ENCODE measurements around the gene CYTH2.

- TF ChIP-seq DIDO1 (tag; IDR thresholded peaks at IDR 0.05; ENCODE audit: low read depth) (no peak), ZNF274 (IDR thresholded peaks at IDR 0.05; ENCODE audit: borderline replicate concordance, low read depth, low read length) (no peak), ELF4 (CRISPR knock-in tag; IDR thresholded peaks at IDR 0.05) (no peak), RFX5 (IDR thresholded peaks at IDR 0.05; ENCODE audit: low read depth, low read length) (no peak), RBBP5 (IDR thresholded peaks at IDR 0.05; ENCODE audit: borderline replicate concordance, insufficient read depth, low read length, poor library complexity, severe bottlenecking) (no peak), ZNF512 (tag; IDR thresholded peaks at IDR 0.05) (no peak), NFIC (IDR thresholded peaks at IDR 0.05) (no peak), SMARCC2 (IDR thresholded peaks at IDR 0.05; ENCODE audit: low read depth) (peak; percentile 51; the same call in 1 of the 2 replicates)
- TF ChIP-seq, protein P1, sequence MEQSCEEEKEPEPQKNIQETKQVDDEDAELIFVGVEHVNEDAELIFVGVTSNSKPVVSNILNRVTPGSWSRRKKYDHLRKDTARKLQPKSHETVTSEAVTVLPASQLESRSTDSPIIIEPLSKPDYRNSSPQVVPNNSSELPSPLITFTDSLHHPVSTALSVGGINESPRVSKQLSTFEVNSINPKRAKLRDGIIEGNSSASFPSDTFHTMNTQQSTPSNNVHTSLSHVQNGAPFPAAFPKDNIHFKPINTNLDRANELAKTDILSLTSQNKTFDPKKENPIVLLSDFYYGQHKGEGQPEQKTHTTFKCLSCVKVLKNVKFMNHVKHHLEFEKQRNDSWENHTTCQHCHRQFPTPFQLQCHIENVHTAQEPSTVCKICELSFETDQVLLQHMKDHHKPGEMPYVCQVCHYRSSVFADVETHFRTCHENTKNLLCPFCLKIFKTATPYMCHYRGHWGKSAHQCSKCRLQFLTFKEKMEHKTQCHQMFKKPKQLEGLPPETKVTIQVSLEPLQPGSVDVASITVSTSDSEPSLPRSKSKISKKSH (CRISPR knock-in tag; IDR thresholded peaks at IDR 0.05), result no peak
- TF ChIP-seq, protein P2, sequence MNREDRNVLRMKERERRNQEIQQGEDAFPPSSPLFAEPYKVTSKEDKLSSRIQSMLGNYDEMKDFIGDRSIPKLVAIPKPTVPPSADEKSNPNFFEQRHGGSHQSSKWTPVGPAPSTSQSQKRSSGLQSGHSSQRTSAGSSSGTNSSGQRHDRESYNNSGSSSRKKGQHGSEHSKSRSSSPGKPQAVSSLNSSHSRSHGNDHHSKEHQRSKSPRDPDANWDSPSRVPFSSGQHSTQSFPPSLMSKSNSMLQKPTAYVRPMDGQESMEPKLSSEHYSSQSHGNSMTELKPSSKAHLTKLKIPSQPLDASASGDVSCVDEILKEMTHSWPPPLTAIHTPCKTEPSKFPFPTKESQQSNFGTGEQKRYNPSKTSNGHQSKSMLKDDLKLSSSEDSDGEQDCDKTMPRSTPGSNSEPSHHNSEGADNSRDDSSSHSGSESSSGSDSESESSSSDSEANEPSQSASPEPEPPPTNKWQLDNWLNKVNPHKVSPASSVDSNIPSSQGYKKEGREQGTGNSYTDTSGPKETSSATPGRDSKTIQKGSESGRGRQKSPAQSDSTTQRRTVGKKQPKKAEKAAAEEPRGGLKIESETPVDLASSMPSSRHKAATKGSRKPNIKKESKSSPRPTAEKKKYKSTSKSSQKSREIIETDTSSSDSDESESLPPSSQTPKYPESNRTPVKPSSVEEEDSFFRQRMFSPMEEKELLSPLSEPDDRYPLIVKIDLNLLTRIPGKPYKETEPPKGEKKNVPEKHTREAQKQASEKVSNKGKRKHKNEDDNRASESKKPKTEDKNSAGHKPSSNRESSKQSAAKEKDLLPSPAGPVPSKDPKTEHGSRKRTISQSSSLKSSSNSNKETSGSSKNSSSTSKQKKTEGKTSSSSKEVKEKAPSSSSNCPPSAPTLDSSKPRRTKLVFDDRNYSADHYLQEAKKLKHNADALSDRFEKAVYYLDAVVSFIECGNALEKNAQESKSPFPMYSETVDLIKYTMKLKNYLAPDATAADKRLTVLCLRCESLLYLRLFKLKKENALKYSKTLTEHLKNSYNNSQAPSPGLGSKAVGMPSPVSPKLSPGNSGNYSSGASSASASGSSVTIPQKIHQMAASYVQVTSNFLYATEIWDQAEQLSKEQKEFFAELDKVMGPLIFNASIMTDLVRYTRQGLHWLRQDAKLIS (CRISPR knock-in tag; IDR thresholded peaks at IDR 0.05), result no peak
These were observed 44.4 kb upstream of the CYTH2 start for GRCh38 chr19:48424694-48425219.

Measured in K562 (cell line).